Hematopoietic multipotent progenitor cell treated with erythropoietin and hydrocortisone succinate and interleukin-3 and kit ligand, for 6 days (in vitro differentiated cells): ENCODE results near the gene SRSF4.
"Not testable (repeated sequence)": the region's sequence is repeated elsewhere in the genome, so short reads cannot be mapped to it uniquely, and the experiment has no call there.

Source experiments
- DNase-seq: peaks from one replicate; pipeline ENCODE4 v3.0.0-alpha.2; 2015

Gene SRSF4

DNA sequence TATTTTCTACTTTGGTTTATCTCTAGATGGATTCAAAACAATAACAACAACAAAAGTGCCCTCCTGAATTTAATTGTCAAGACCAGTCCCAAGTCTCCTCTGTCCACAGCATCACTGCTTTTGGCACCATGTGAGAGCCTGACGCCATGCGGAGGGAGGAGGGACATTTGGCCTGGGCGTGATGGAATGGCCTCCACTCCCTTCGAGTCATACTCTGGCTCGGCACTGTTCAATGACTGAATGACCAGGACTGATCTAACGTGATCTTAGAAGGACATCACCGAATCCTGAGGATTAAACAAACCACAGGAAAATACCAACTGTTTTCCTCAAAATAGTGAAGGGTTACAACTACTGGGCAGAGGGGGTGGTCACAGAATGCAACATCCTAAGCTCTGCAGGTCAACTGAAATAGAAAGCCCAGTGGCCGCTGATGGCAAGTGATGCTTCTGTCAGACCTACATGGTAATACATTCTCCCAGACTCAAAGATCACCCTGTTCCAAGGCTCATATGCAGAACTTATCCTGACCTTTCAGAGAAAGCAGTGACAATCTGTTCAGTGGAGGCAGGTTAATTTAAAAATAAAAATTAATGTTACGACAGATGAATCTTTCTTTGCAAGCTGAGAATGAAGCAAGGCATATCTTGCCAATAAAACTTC is 19.1 kb downstream of the SRSF4 start:
- no peak for DNase-seq

DNA sequence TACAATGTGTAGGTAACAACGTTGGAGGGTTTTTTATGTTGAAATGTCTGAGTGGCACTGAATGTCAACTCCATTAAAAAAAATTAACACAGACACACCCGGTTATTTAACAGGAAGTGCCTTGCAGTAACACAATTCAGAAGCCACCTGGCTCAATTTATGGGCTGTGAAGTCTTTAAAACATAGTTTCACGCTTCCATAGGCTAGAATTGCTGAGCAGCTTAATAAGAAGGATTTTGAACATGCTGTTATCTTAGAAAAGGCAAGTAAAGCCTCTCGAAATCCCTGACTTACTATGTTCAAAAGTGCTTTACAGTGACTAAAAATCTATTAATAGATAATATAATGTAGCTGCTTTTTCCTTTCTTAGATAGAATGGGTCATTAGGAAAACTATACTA is 19.7 kb downstream of the SRSF4 start:
- no peak for DNase-seq

DNA sequence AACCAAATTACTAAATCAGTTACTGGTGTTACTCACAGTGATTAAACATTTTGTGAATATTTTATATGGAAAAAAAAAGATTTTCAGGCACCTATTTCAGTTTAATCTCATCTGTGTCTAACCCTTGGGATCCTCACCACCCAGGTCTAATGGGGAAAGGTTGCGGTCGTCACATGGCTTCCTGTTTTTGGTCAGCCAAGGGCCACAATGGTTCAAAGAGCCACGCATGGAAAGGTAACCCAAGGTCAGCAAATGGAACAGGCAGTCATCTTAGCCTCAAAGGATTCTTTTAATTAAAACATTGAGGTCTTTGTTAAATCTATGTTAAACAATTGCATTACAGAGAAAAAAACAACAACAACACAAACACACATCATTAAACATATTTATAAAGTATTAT is 21.9 kb downstream of the SRSF4 start:
- DNase-seq: no peak

DNA sequence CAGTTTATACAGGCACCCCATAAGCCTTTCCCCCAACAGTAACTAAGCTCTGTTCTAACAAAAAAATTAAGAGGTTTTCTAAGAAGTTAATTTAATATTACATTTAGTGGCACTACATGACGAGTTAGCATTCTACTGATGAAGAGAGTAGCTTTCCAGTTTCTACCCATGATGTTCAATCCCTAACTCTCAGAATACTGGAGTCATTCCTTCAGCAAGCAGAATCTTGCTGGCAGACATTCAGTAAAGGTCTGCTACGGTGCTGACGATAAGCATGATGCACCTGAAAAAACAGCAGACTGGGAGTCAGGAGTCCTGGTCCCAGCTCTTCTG is 24.5 kb downstream of the SRSF4 start:
- no peak for DNase-seq

DNA sequence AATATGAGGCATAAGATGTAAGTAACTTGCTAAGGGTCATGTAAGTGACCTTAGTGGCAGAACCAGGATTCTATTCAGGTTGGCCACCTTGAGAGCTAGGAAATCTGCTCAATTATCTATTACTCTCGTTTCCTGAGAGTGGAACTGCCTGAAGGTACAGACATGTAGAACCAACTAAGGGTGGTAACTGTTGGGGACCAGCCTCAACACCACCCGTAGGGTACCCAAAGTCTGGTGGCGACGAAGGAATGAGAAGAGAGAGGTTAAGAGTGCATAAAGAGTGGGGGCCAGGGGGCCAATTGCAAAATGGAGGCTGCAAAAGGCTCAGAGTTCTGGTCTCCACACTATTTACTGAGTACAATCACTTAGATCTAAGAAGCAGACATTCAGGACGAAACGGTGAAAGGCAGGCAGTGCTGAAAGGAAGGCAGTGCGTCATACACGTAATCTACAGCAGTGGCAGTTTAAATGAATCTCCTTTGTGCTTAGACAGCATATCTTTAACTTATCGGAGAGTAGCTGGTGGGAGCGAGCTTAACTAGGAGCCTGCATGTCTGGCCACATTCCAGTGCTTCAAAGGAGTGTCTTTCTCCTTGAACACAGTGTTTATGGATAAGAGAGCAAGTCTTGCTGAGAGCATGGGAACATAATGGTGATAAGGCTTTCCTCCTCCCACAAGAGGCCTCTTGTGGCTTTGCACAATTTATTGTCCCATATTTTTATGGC is 25.0 kb downstream of the SRSF4 start:
- peak; percentile 94 for DNase-seq

DNA sequence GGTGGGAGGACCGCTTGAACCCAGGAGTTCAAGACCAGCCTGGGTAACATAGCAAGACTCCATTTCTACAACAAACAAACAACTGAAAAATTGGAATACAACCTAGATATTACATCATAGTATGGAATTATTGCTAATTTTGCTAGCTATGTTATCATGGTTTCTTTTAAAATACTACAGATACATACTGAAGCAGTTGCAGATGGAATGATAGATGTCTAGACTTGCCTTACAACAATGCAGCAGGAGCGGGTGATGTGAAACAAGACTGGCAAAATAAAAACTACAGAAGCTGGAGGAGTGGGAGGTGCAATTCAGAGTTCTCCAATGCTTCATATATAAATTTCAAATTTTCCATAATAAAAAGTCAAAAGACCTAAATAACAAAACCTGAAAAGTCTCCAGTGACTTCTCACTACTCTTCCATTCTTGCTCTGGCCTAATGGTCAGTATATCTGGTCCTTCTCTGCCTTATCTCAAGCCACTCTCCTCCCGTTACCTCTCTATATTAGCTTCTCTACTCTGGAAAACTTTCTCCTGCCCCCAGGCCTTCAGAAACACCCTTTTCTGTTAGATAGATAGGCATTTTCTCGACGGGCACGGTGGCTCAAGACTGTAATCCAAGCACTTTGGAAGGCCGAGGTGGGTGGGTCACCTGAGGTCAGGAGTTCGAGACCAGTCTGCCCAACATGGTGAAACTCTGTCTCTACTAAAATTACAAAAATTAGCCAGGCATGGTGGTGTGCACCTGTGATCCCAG is 29.5 kb downstream of the SRSF4 start:
- DNase-seq: no peak

DNA sequence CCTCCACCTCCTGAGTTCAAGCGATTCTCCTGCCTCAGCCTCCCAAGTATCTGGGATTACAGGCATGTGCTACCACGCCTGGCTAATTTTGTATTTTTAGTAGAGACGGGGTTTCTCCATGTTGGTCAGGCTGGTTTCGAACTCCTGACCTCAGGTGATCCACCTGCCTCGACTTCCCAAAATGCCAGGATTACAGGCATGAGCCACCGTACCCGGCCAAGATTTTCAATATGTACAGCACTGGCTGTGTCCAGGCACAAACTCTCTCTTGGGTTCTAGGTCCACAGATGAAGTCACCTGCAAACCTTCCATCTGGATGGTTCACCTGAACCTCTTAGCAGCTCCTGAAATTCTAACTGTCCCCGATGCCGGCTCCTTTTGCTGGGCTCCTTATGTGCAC is 31.4 kb downstream of the SRSF4 start:
- DNase-seq: not testable (repeated sequence)

DNA sequence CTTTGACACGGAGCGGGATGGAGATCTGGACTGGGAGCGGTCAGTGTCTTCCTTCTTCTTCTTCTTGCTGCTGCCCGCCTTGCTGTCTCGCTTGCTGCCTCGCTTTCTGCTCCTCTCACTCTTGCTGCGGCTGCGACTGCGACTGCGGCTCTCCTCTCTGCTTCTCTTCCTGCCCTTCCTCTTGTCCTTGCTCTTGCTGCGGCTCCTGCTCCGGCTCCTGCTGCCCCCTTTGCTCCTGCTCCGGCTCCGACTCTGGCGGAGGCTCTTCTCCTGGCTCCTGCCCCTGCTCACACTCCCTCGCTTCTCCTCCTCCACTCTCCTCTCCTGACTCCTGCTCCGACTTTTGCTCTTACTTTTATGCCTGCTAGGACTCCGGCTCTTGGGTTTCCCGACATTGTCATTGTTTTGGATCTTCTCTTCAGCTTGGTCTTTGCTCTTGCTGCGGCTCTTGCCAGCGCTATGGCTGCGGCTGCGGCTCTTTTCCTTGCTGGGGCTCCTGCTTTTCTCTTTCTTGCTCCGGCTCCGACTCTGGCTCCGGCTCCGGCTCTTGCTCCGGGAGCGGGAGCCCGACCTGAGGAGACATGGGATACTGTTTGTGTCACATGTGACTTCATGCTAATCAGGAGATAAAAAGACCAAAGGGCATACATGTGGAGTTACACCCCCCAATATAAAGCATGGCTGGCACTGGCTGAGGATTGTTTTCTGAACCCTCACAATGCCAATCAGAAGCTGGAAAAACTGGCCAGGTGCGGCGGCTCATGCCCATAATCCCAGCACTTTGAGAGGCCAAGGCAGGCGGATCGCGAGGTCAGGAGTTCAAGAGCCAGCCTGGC is 32.8 kb downstream of the SRSF4 start:
- DNase-seq: no peak

DNA sequence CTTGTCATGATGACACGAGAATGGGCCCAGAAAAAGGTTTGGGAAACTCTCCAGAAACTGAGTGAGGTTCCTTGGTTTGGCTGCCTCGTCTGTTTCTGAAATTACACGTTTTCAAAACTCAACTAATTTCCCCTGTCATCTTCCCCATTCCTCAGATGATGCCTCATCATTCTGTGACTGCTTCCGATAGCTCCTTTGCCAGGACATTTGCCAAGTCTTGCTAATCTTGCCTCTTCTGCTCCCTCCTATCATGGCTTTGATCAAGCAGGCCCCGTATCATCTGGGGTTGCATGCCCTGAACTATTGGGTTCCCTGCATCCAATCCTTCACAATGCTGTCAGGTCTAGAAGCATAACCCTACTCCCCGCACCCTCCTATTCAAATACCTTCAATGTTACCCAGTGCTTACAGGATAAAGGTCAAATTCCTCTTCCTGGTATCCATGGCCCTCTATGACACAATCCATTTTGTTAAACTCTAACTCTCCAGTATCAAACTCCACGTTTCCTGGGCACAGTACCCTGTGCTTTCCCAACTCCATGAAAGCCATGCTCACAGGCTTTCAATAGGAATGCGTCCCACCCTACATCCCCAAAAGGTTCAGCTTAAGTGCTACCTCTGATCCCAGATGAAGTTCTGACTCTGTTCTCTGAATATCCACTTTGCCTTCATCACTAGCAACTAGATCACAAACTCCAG is 35.8 kb downstream of the SRSF4 start:
- DNase-seq: peak; percentile 79

DNA sequence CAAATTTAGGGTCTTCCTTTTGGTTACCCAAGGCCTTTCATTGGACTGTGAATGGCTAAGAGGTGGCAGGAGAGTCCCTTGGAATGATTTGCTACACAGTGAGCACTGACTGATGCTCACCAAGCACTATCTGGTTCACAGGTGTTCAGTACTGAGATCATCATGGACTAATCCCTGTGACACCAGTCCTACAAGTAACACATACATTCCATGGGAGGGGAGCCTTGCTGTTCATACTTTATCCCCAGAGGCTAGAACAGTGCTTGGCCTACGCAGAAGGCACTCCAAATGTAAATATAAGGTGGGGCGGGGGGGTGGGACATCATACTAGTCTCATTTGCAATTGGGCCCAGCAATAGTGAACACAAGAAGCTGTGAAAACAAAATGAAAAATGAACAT is 37.5 kb downstream of the SRSF4 start:
- no peak for DNase-seq

DNA sequence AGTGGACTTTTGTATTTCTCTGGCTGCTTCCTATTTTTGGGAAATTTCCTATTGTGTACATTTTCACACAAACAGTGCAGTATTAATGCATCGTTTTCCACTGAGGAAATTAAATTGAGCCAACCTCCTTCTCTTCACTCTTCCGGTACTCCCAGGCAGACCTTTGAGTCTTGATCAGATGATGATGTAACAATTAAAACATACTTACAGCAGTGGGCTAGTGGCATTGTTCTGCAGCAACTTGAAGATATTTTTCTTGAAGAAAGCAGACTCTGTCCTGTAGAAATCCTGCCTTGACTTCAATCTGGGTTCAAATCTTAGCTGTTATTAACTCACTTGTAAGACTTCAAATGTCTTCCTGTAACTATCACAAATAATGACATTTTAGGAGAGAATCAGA is 39.0 kb downstream of the SRSF4 start:
- no peak for DNase-seq

DNA sequence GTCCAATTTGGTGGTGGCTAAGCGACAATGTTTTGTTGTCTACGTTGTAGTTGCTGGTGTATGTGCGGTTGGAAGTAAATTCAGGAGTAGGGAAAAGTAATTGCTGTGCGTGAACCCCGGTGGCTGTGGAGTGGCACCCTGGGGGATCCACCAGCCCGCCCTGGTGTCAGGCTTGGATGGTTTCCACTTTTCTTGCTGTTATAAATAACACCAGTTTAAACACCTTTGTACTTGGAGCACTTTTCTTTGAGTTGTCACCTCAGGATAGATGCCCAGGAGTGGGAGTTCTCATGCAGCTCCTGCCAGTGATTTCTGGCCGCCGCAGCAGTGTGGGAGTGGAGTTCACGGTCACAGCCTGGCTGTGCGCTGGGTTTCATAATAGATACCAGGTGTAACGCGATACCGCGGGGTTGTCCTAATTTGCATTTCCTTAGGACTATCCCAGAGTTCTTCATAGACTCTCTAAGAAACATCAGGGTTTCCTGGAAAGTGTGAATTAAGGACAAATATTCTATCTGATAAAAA is 45.2 kb downstream of the SRSF4 start:
- DNase-seq: no peak

DNA sequence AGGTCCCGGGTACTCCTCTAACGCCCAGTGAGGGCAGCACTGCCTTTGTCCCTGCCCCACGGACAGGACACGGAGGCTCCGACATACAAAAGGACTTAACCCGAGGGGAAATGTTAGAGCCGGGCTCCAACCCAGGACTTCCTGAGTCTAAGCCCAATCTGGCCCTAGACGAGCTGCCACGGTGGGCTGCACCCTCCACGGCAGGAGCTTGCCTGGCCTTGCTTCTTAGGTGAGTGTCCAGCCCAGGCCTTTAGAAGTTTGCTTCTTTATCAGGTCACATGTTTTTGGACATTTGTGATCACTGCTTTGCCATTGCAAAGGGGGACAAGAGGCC is 47.0 kb downstream of the SRSF4 start:
- no peak for DNase-seq

DNA sequence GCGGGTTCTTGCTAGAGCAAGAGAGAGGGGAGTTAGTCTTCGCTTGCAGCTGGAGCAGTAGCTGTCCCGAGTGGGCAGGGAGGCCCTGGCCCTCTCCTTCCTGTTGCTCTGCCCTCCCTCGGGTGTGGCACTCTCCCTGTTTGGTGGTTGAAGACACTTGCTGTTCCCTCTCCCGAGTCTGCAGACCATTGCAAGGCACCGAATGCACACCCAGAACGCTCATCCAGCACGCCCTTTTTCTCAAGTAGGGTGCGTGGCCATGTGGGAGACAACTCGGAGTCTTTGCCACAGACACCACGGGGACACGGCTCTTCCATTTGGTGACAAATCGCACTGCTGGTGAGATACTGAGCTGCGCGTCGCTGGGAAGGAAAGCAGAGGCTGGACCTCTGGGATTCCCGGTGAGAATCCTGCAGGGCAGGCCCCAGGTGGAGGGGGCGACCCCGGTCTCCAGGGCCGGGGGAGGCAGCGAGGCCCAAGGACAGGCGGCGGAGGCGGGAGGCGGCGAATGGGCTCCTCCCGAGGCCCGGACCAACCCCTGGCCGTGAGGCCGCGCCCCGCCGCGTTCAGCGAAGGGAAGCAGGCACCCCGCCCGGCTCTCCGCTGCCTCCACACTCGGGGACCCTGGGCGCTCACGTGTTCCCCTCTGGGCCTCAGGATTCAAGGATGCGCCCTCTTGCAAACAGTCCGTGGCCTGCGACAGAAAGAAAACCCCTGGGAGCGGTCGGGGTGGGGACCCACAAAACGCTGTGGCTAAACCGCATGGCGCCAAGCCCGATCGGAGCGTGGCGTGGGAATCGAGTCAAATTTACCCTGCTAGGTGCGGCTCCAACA is 47.6 kb downstream of the SRSF4 start:
- DNase-seq: no peak

DNA sequence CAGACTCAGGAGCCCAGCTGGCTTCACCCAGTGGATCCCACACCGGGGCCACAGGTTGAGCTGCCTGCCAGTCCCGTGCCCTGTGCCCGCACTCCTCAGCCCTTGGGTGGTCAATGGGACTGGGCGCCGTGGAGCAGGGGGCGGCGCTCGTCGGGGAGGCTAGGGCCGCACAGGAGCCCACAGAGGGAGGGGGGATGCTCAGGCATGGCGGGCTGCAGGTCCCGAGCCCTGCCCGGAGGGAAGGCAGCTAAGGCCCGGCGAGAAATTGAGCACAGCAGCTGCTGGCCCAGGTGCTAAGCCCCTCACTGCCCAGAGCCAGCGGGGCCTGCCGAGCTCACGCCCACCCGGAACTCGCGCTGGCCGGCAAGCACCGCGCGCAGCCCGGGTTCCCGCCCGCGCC is 50.6 kb downstream of the SRSF4 start:
- DNase-seq: not testable (repeated sequence)

DNA sequence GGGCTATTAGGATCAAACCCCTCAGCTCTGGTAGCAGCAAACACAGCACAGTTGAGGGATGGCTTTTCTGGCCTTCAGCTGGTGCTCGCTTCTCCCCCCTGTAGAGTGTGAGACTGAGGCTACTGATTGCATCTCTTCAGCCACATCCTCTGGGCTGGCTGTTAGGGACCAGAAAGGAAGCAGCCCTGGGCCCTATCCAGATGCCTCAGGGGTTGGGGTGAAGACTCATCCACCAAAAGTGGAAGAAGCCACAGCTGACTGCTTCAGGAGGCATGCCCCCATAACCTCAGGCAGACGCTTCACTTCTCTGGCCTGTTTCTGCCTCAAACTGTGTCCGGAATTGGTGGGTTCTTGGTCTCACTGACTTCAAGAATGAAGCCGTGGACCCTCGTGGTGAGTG is 51.8 kb downstream of the SRSF4 start:
- no peak for DNase-seq

DNA sequence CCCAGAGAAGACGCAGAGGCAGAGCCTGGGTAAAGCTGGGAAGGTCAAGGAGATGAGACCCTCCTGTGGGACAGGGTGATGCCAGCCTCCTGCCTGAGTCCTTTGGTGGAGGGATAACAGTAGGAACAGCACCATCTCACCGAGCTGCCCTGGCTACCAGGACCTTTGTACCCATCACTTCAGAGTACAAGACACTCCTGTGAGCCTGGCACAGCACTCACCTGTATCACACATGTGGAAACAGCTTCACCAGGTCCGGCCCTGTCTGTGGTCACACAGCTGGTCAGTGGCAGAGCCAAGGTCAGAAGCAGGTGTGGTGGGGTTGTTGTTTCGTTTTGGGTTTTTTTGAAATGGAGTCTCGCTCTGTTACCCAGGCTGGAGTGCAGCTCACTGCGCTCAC is 53.0 kb downstream of the SRSF4 start:
- no peak for DNase-seq

DNA sequence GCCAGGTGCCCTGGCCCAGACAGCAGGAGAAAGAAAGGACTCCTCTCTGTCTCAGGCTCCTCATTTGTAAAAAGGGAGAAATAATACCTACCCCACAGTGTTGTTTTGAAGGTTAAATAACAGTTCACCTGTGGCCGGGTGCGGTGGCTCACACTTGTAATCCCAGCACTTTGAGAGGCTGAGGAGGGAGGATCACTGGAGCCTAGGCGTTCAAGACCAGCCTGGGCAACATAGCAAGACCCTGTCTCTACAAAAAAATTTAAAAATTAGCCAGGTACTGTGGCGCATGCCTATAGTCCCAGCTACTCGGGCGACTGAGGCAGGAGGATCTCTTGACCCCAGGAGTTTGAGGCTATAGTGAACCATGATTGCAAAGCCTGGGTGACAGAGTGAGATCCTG is 55.5 kb downstream of the SRSF4 start:
- no peak for DNase-seq

DNA sequence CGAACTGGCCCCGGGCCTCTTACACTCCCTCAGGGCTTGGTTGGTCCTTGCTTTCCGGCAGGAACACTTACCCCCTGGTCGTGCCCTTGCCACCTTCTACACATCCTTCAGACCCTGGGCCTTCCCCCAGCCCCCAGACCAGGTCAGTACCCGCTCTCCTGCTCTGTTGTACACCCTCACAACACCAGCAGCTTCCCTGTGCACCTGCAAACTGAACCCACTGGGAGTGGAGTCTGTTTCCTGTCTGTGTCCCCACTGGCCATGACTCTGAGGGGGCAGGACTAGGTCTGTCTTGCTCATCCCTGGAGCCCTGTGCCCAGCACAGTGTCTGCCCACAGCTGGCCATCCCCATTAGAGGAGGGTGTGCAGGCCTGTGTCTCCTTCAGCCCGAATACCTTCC is 55.9 kb downstream of the SRSF4 start:
- DNase-seq: no peak

DNA sequence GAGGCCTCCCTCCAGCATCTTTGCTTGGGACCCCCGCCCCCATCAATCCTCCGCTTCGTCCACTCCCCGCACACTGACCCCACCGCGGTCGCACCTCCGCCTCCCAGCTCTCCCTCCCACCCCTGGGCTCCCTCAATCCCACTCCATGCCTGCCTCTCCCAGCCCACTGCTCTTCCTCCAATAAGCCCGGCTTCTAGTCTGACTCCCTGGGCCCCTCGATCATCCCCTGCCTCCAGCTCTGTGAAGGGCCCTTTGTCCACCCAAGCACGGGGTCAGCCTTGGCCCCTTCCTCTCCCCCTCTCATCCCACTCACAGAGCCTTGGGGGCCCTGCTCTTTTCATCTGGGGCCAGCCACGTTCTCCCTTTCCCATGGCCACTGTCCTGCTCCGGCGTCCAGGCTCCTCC is 56.5 kb downstream of the SRSF4 start:
- DNase-seq: no peak

DNA sequence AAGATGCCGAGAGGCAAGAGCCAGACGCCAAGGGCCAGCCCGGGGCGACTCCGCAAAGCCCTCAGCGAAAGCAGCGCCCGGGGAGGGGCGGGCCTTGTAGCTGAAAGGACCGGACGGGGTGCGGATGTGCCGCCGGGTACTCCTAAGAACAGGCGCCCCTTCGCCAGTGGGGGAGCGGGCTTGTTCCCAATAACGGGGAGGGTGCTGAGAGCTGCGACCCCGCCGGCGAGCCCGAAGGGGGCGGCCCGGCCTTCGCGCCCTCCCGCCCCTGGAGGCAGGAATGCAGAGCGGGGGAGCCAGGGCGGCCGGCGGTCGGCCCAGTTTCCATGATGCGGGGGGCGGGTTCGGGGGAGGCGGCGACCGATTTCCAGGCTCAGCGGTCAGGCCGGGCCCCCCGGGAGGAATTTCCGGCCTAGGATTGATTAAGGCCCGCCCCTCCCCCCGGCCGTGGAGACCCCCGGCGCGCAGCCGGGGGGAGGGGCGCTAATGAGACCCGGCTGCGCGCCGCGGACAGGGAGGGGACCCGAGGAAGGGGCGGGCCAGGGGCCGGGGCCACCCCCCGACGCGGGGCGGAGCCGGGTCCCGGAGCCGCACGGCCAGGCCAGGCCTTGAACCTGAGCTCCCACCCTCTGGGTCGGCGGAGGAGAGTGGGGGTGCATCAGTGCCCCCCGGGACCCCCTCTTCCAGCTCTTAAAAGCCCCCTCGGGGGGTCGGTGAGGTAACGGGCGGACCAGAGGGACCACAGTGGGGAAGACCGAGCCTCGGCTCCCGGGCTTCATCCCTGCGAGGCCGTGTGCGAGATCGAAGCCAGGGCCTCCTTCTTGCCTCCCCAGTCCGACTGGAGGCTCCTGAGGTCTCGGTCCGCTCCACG is 57.1 kb downstream of the SRSF4 start:
- peak; percentile 76 for DNase-seq
